Heart left ventricle (tissue), 13 donors: ENCODE results near the gene GRPEL2.

Experiments
- POLR2A ChIP-seq, 2 donors: fragments of 450-650 bp; IDR thresholded peaks; one replicate each; pipeline ENCODE4 v1.6.1; 2017; ENCODE audit warnings: antibody characterized with exemption in 2 of 2, mild to moderate bottlenecking in 2 of 2, moderate library complexity in 2 of 2
- TF ChIP-seq, protein P1 (sequence below), 12 donors: fragments of 200-600 bp; sonication (generic) in 4 of 12; IDR thresholded peaks; one replicate each; pipeline versions ENCODE4 v1.5.0 to v1.8.0; 2018 to 2022; ENCODE audit warnings: antibody characterized with exemption in 12 of 12, mild to moderate bottlenecking in 5 of 12
- donor health status: ischemic (EF 13 %, LVEDD 7.1; RV severe dilation, severe dysfunction).
- donor health status: DM: no; HTN: yes; CAD: no.
- donor health status: DM: no; HTN: no; CAD: no.
- donor health status: ischemic (EF 25% LVEDD 6.9; RV normal size, moderate dysfunction).
- donor health status: ischemic (EF 25% LVEDD 5.7; RV mildly dilated, moderate dysfunction).
- donor health status: ischemic (EF 35%, LVEDD 5.7; RV mildly dilated, moderate dysfunction).
- donor health status: nonischemic (EF 11% LVEDD 7.7; RV severe dilation, severe dysfunction).
- donor health status: DM: yes; HTN: yes; CAD: no.
- donor health status: PGD.
- donor health status: ischemic (EF 29% LVEDD 5.4; RV normal size, mild dysfunction).
- donor health status: nonischemic (EF 23%, LVEDD 6.1; RV moderate dilation, normal function).

DNA sequence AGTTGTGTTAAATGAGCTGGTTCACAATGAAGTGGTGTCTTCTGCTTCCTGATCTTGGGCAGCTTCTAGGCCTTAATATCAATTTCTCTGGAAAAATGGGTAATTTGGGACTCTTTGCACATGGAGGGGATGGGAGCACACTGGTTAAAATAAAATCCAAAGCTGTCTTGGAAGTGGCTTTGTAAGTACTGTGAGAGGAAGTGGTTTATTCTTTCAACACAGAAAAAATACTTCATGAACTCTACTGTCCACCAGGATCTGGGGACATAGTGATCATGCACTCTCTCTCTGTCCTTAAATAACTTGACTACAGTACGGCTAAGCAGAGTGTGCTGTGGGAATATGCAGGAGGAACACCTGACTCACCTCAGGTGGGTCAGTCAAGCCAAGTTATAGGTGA, 15.0 kb downstream of the GRPEL2 start:
- TF ChIP-seq, protein P1, sequence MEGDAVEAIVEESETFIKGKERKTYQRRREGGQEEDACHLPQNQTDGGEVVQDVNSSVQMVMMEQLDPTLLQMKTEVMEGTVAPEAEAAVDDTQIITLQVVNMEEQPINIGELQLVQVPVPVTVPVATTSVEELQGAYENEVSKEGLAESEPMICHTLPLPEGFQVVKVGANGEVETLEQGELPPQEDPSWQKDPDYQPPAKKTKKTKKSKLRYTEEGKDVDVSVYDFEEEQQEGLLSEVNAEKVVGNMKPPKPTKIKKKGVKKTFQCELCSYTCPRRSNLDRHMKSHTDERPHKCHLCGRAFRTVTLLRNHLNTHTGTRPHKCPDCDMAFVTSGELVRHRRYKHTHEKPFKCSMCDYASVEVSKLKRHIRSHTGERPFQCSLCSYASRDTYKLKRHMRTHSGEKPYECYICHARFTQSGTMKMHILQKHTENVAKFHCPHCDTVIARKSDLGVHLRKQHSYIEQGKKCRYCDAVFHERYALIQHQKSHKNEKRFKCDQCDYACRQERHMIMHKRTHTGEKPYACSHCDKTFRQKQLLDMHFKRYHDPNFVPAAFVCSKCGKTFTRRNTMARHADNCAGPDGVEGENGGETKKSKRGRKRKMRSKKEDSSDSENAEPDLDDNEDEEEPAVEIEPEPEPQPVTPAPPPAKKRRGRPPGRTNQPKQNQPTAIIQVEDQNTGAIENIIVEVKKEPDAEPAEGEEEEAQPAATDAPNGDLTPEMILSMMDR (IDR thresholded peaks at IDR 0.05) = no peak
- no peak for TF ChIP-seq POLR2A (IDR thresholded peaks at IDR 0.05)
